GM21515 (cell line): ENCODE results near the gene UBD.

Source experiments
- ATAC-seq: cut with Tn5 transposase; IDR thresholded peaks from one replicate; pipeline ENCODE4 v1.9.1; 2021; ENCODE audit not compliant: unreplicated experiment

Gene UBD

GRCh38 chr6:29559524-29560287 lies at the start of gene UBD:
Gene UBD (minus strand): TSS chr6:29559732. CDS start chr6:29559701, 31 bp downstream.
- no peak for ATAC-seq

DNA sequence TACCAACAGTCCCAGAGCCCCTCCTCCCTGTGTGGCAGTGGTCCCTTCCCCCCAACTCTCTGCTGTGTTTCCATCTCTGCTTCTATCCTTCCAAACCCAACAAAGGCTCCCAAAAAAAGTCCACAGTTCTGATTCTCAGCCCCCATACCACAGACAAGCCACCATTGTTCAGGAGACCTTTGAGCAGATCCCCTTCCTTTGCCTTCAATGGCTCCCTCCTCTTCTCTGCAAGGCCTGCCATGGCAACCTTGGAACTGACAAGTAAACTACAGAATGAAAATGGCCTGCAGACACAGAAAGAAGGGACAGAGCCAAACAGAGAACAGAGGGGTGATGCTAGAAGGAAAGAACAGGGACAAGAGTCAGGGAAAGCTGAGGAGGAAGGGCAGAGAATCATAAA lies 48.6 kb upstream of the UBD start:
- ATAC-seq = no peak

GRCh38 chr6:29603930-29604329 lies 44.4 kb upstream of the UBD start:
- ATAC-seq = no peak

- no peak for ATAC-seq
These were observed 43.9 kb upstream of the UBD start for GRCh38 chr6:29603456-29603855.

GRCh38 chr6:29602564-29603361 lies 43.2 kb upstream of the UBD start:
- ATAC-seq = no peak

GRCh38 chr6:29598172-29598747 lies 38.7 kb upstream of the UBD start:
- no peak for ATAC-seq

- ATAC-seq = no peak
These were observed 37.7 kb upstream of the UBD start for GRCh38 chr6:29597184-29597583.

GRCh38 chr6:29596381-29596900 lies 36.9 kb upstream of the UBD start:
- no peak for ATAC-seq

DNA sequence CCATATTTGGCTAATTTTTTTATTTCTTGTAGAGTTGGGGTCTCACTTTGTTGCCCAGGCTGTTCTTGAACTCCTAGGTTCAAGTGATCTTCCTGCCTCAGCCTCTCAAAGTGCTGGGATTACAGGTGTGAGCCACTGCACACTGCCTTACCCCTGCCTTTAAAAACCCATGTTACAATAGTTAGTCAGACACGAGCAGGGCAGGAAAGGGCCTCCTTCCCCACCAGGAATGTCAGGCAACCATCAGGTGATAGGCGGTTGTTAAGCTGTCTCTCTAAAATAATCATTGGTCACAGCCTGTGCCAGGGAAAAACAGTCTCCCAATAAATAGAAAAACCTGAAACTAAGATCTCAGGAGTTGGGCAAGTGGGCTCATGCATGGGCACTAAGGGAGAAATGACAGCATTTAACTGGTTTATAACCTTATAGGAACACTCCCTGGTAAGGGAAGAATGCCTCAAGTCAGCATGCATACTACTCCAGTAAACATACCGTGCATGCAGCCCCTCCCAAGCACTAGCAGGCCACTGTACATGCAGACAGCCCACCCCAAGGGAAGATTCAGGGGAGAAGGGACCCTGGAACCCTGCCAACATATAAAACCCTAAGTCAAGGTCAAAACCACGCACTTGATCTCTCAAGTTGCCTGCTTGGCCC lies 33.8 kb upstream of the UBD start:
- no peak for ATAC-seq

DNA sequence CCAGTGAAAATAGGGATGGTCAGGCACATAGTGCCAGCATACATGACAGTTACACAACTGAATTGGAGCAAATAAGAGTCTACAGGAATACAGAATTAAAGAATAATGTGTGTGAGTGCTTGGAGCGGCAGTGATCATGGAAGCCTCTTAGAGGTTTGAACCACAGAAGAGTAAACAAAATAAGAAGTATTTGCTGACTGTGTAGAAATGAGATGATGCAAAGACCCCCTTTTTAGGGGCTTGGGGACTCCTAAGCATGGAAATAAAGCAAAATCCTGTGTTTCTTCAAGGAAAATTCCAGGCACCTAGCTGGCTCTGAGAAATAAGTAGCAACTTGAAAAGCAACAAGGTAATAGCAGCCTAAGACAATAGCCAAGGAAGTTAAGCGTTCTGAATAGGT lies 32.1 kb upstream of the UBD start:
- ATAC-seq = no peak

GRCh38 chr6:29590218-29590808 lies 30.8 kb upstream of the UBD start:
- ATAC-seq = no peak

DNA sequence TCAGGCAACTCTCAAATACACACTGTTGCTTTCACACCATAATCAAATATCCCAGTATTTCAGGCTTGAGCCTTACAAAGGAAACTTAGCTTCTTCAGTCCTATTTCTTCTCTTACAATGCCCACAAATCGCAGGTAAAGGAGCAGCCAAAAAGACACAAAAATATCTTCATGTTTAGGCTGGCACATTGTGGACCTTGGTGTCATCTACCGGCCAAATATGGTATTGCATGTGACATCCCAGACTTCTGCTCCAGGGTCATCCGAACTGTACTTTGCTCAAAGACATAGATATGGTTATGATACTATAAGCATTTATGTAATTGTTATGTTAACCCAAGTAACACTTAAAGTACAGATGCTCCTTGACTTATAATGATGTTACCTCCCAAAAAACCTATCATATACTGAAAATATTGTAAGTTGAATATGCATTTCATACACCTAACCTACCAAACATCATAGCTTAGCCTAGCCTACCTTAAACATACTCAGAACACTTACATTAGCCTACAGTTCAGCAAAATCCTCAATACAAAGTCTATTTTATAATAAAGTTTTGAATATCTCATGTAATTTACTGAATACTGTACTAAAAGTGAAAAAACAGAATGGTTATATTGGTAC lies 30.0 kb upstream of the UBD start:
- ATAC-seq = no peak

DNA sequence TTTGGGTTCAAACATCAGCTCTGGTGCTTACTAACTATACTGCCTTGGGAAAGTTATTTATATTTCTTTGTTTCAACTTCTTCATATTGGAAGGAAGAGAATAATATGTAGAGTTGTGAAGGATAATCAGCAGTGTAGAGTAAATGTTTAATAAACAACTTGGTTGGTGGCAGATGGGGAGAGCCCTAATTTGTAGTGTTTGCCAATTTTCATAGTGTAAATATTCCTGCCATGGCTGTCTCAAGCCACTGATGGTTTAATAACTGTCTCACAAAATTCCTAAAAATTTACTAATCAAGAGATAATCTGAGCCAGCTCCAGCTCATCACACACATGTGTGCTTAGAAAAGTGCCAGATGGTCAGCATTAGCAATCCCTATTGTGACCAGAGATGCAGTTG lies 25.3 kb upstream of the UBD start, which contains the start of gene OR2H2:
TSS of gene OR2H2 (plus strand) at position 301 of the 400 bp plus-strand sequence. CDS start 2,824 bp downstream, outside the sequence.
- no peak for ATAC-seq

DNA sequence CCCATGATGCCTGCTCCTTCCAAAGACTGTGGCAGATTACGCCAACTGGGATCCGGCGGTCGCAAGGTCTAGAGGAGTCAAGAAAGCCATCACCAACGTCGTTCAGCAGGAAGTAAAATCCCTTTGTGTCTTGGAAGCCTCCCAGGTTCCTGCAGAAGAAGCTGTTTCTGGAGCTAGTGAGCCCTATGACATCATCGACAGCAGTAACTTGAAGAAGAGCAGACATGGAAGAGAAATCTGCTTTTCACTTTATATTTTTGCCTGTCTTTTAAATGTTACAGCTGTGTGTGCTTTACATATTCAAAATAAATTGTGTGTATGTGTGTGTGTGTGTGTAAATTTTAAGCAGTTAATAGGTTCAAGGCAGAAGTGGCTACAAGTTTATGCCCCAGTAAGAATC lies 18.0 kb upstream of the UBD start:
- no peak for ATAC-seq

GRCh38 chr6:29576056-29576455 lies 16.5 kb upstream of the UBD start:
- ATAC-seq = no peak

DNA sequence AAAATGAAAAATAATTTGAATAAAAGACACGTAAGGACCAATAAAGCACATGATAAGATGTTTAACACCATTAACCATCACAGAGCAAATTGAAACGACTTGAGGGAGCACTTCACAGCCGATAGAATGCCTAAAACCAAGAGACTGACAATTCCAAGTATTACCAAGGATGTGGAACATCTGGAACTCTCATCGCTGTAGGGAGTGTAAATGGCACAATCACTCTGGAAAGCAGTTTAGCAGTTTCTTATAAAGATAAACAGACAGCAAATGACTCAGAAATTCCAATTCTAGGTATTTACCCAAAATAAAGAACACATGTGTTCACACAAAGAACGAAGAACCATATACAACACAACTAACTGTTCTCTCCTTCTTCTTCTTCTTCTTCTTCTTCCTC lies 8.5 kb upstream of the UBD start:
- no peak for ATAC-seq

DNA sequence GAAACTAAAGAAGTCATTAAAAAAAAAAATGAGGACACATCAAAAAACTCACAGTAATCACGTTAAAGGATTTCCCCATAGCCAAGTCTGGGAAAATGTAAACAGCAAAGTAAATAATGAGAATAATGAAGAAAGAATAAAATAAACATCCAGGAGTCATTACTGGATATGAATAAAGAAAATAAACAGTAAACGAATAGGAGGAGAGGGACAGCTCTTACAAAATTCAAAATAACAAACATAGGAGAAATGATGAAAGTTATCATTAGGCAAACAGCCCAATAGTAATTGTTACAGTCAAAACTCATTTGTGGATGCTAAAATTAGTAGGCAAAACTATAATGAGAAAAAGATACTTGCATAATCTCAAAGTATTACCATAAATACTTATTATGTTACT lies 8.0 kb upstream of the UBD start:
- ATAC-seq = no peak

GRCh38 chr6:29566856-29567255 lies 7.3 kb upstream of the UBD start:
- ATAC-seq = no peak

- ATAC-seq = no peak
These were observed 5.3 kb upstream of the UBD start for GRCh38 chr6:29564875-29565274.

- ATAC-seq = no peak
These were observed 4.0 kb upstream of the UBD start for GRCh38 chr6:29563435-29563965.
